SU-DHL-6 (cell line): ENCODE data around the gene KPNA1.

Experiments used
- H2AFZ ChIP-seq: fragments of 200-600 bp; sonication (generic); 2 replicates; pipeline ENCODE4 v1.6.1; 2014; ENCODE audit warnings: low read depth, mild to moderate bottlenecking, moderate library complexity, mixed read lengths, antibody characterized with exemption, low read length; ENCODE audit not compliant: severe bottlenecking
- H3F3A ChIP-seq: fragments of 200-600 bp; shearing (Covaris generic); 2 replicates; pipeline ENCODE4 v1.6.0; 2016; ENCODE audit warnings: antibody characterized with exemption, mild to moderate bottlenecking; ENCODE audit not compliant: insufficient read depth
- H3K27ac ChIP-seq: fragments of 200-600 bp; sonication (generic); 2 replicates; pipeline ENCODE4 v1.5.1; 2016; ENCODE audit warnings: low read depth, mild to moderate bottlenecking, low read length, moderate library complexity, mixed read lengths
- H3K27me3 ChIP-seq: fragments of 200-600 bp; sonication (generic), shearing (Covaris generic); 2 replicates; pipeline ENCODE4 v1.6.0; 2014; ENCODE audit warnings: mild to moderate bottlenecking, low read length
- H3K36me3 ChIP-seq: fragments of 200-600 bp; sonication (generic); 2 replicates; pipeline ENCODE4 v1.6.1; 2014; ENCODE audit warnings: mild to moderate bottlenecking, low read length, mixed read lengths
- H3K4me2 ChIP-seq: fragments of 300-600, 200-600 bp; shearing (Covaris generic), sonication (generic); 2 replicates; pipeline ENCODE4 v1.6.0; 2014; ENCODE audit warnings: low read length, low read depth, mild to moderate bottlenecking; ENCODE audit not compliant: poor library complexity, severe bottlenecking
- H3K4me3 ChIP-seq: fragments of 200-600 bp; sonication (generic); 2 replicates; pipeline ENCODE4 v1.5.1; 2014; ENCODE audit warnings: antibody characterized with exemption, low read length, mild to moderate bottlenecking, mixed read lengths; ENCODE audit not compliant: insufficient read depth, poor library complexity, severe bottlenecking
- H3K79me2 ChIP-seq: fragments of 200-600 bp; sonication (generic); 2 replicates; pipeline ENCODE4 v1.6.1; 2014; ENCODE audit warnings: mild to moderate bottlenecking, low read length, moderate library complexity; ENCODE audit not compliant: insufficient read depth
- H3K9ac ChIP-seq: fragments of 200-600 bp; sonication (generic); 2 replicates; pipeline ENCODE4 v1.7.0; 2014; ENCODE audit warnings: mild to moderate bottlenecking, low read length
- H3K9me2 ChIP-seq: fragments of 200-600 bp; sonication (generic); replicated peaks from 2 replicates; pipeline ENCODE4 v1.6.1; 2014; ENCODE audit warnings: low read length; ENCODE audit not compliant: insufficient read depth
- H3K9me3 ChIP-seq: fragments of 200-600 bp; sonication (generic); 2 replicates; pipeline ENCODE4 v1.6.1; 2014; ENCODE audit warnings: low read length, mixed read lengths; ENCODE audit not compliant: insufficient read depth
- H4K20me1 ChIP-seq: fragments of 200-600 bp; sonication (generic); 2 replicates; pipeline ENCODE4 v1.6.1; 2014; ENCODE audit warnings: low read depth, mild to moderate bottlenecking, antibody characterized with exemption, low read length, moderate library complexity, mixed read lengths
- EZH2phosphoT487 ChIP-seq: fragments of 200-600 bp; sonication (generic), shearing (Covaris generic); conservative IDR thresholded peaks from 2 replicates; pipeline ENCODE4 v1.6.1; 2018; ENCODE audit warnings: mild to moderate bottlenecking, antibody characterized with exemption, low read length, moderate library complexity, mixed read lengths
- TF ChIP-seq, protein P1 (sequence below): fragments of 200-600 bp; sonication (generic); IDR thresholded peaks from one replicate; pipeline ENCODE4 v1.5.1; 2017; ENCODE audit warnings: antibody characterized with exemption, mild to moderate bottlenecking, low read length, moderate library complexity; ENCODE audit not compliant: insufficient read depth, poor library complexity, severe bottlenecking

Gene KPNA1

DNA sequence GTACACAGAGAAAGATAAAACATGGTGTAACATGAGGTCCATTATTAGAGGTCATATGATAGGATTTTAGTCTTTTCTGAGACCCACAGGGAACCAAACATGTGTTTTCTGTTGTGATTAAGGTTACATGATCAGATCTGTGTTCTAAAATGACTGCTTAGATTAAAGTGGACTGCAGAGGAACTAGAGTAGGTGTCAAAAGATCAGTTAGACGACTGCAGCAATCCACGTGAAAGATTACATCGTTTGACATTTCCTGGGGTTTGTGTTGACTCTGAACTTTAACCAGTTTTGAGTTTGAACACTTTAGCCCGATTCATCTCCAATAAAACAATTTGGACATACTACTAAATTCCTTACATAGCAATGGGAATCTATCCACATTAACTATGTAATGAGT is 136.8 kb downstream of the KPNA1 start:
- no peaks in the 10 kb centered on the region for H3K27me3 ChIP-seq
- no peak for TF ChIP-seq EZH2phosphoT487
- TF ChIP-seq, protein P1, sequence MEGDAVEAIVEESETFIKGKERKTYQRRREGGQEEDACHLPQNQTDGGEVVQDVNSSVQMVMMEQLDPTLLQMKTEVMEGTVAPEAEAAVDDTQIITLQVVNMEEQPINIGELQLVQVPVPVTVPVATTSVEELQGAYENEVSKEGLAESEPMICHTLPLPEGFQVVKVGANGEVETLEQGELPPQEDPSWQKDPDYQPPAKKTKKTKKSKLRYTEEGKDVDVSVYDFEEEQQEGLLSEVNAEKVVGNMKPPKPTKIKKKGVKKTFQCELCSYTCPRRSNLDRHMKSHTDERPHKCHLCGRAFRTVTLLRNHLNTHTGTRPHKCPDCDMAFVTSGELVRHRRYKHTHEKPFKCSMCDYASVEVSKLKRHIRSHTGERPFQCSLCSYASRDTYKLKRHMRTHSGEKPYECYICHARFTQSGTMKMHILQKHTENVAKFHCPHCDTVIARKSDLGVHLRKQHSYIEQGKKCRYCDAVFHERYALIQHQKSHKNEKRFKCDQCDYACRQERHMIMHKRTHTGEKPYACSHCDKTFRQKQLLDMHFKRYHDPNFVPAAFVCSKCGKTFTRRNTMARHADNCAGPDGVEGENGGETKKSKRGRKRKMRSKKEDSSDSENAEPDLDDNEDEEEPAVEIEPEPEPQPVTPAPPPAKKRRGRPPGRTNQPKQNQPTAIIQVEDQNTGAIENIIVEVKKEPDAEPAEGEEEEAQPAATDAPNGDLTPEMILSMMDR, result no peak
- H3K9me2 ChIP-seq, result no peaks in the 10 kb centered on the region
- no peak overlapping the region for H3K4me3 ChIP-seq
- no peaks in the 10 kb centered on the region for H4K20me1 ChIP-seq
- no peaks in the 10 kb centered on the region; the same call in 1 of the 2 replicates for H3F3A ChIP-seq
- no peak overlapping the region for H3K27ac ChIP-seq
- H3K79me2 ChIP-seq, result peaks cover 100% of the 10 kb centered on the region
- no peaks in the 10 kb centered on the region for H3K36me3 ChIP-seq
- no peaks in the 10 kb centered on the region for H3K9me3 ChIP-seq
- H3K9ac ChIP-seq, result no peak overlapping the region
- no peak overlapping the region for H3K4me2 ChIP-seq
- no peak overlapping the region for H2AFZ ChIP-seq

DNA sequence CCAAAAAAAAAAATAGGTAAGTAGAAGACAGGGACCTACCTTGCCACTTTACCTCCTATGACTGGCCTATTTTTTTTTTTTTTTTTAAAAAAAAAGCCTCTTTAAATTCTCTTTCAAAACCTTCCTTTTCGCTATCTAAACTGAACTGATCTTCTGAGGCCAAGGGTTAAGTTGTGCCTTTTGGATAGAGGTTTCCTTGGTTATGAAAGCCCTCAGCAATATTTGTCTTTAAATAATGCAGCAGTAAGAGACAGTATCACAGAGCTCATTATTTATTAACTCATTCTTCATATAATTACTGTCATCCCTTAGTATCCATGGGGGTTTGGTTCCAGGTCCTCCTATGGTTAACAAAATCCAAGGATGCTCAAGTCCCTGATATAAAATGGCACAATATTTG is 140.7 kb downstream of the KPNA1 start:
- H3K9me2 ChIP-seq, result no peaks in the 10 kb centered on the region
- H3F3A ChIP-seq, result no peaks in the 10 kb centered on the region
- no peak overlapping the region for H3K27ac ChIP-seq
- peaks cover 73% of the 10 kb centered on the region for H3K79me2 ChIP-seq
- H2AFZ ChIP-seq, result no peak overlapping the region
- no peaks in the 10 kb centered on the region for H4K20me1 ChIP-seq
- H3K9ac ChIP-seq, result no peak overlapping the region
- no peaks in the 10 kb centered on the region for H3K9me3 ChIP-seq
- TF ChIP-seq, protein P1, result no peak
- TF ChIP-seq EZH2phosphoT487, result no peak
- H3K36me3 ChIP-seq, result peaks cover 10% of the 10 kb centered on the region; the same call in 1 of the 2 replicates
- no peak overlapping the region for H3K4me2 ChIP-seq
- no peak overlapping the region for H3K4me3 ChIP-seq
- H3K27me3 ChIP-seq, result no peaks in the 10 kb centered on the region
